Breast epithelium (tissue), 3 donors: ENCODE measurements around the gene SBK1.

Experiments
- POLR2A ChIP-seq: fragments of 450-650 bp; IDR thresholded peaks from one replicate; pipeline ENCODE4 v1.6.1; 2016; ENCODE audit warnings: antibody characterized with exemption, mild to moderate bottlenecking, moderate library complexity
- POLR2AphosphoS5 ChIP-seq, 3 donors: sonication (generic); formaldehyde crosslinking; IDR thresholded peaks; one replicate each; pipeline ENCODE4 v1.6.1; 2017; ENCODE audit warnings: antibody characterized with exemption in 3 of 3
- TF ChIP-seq, protein P1 (sequence below), 3 donors: fragments of 450-650 bp; IDR thresholded peaks; one replicate each; pipeline ENCODE4 v1.5.1; 2016 to 2017; ENCODE audit warnings: antibody characterized with exemption in 3 of 3, mild to moderate bottlenecking in 3 of 3, moderate library complexity in 3 of 3

DNA sequence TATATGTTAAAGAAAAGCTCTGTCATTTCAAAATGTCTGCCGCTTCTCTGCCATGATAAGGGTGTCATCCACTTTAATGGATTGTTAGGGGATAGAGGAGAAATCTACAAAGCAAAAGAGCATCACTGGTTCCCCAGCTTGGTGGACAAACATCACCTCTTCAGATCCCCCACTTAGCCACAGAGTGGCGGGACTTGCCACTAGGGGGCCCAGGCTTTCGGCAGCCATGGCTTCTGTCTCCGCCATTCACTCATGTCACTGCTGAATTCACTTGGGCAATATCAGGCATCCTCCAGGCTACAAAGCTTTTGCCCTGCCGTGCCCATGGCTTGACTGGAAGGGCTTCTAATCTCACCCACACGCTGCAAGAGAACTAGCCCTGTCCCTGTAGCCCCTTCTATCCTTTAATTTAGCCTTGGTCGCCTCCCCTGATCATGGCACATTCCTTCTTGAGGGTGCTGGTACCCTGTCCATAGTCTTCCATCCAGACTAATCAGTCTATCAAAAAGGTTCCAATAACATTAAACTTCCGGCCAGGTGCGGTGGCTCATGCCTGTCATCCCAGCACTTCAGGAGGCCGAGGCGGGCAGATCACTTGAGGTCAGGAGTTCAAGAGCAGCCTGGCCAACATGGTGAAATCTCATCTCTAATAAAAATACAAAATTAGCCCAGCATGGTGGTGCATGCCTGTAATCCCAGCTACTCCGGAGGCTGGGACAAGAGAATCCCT, 34.7 kb downstream of the SBK1 start:
- TF ChIP-seq, protein P1, sequence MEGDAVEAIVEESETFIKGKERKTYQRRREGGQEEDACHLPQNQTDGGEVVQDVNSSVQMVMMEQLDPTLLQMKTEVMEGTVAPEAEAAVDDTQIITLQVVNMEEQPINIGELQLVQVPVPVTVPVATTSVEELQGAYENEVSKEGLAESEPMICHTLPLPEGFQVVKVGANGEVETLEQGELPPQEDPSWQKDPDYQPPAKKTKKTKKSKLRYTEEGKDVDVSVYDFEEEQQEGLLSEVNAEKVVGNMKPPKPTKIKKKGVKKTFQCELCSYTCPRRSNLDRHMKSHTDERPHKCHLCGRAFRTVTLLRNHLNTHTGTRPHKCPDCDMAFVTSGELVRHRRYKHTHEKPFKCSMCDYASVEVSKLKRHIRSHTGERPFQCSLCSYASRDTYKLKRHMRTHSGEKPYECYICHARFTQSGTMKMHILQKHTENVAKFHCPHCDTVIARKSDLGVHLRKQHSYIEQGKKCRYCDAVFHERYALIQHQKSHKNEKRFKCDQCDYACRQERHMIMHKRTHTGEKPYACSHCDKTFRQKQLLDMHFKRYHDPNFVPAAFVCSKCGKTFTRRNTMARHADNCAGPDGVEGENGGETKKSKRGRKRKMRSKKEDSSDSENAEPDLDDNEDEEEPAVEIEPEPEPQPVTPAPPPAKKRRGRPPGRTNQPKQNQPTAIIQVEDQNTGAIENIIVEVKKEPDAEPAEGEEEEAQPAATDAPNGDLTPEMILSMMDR (IDR thresholded peaks at IDR 0.05): peak in 1 of 3 donors; percentile 44
- no peak for TF ChIP-seq POLR2A
- no peak for TF ChIP-seq POLR2AphosphoS5 (IDR thresholded peaks at IDR 0.05)
